Esophagus (tissue), 2 donors: ENCODE data around the gene OXT. TPM values are rescaled to one million over a fixed set of nuclear protein-coding genes. Genes with fewer than 3 reads are reported as not detected.

Experiments used
- H3K27ac ChIP-seq, 2 donors: one replicate each; pipeline ENCODE4 v1.5.1; 2013; ENCODE audit warnings: low read depth in 2 of 2, mild to moderate bottlenecking in 2 of 2, inconsistent platforms in 1 of 2, low read length in 1 of 2, moderate library complexity in 1 of 2
- H3K27me3 ChIP-seq, 2 donors: one replicate each; pipeline ENCODE4 v1.6.1; 2013; ENCODE audit warnings: low read length in 2 of 2, control low read depth in 1 of 2, mild to moderate bottlenecking in 1 of 2; ENCODE audit not compliant: insufficient read depth in 2 of 2, control insufficient read depth in 1 of 2
- H3K36me3 ChIP-seq, 2 donors: one replicate each; pipeline ENCODE4 v1.6.1; 2013; ENCODE audit warnings: low read length in 1 of 2; ENCODE audit not compliant: control insufficient read depth in 2 of 2, insufficient read depth in 2 of 2
- H3K4me1 ChIP-seq, 2 donors: one replicate each; pipeline ENCODE4 v1.6.1; 2013; ENCODE audit warnings: low read length in 1 of 2; ENCODE audit not compliant: control insufficient read depth in 2 of 2, insufficient read depth in 2 of 2
- H3K4me3 ChIP-seq, 2 donors: one replicate each; pipeline ENCODE4 v1.5.1; 2013; ENCODE audit warnings: low read length in 2 of 2, mild to moderate bottlenecking in 2 of 2, low read depth in 1 of 2, moderate library complexity in 1 of 2
- H3K9me3 ChIP-seq, 2 donors: one replicate each; pipeline ENCODE4 v1.6.1; 2013; ENCODE audit warnings: mild to moderate bottlenecking in 2 of 2, low read depth in 1 of 2, low read length in 1 of 2, moderate library complexity in 1 of 2; ENCODE audit not compliant: control insufficient read depth in 2 of 2, insufficient read depth in 1 of 2
- WGBS, 2 donors: extraction: QIAGEN DNeasy Blood & Tissue Kit; methylation state at CpG; one replicate each; pipeline ENCODE4 v1.1.7; 2013; 5-methylcytosine and 5-hydroxymethylcytosine counted together
- polyA plus RNA-seq, 2 donors: library from polyadenylated mRNA; stranded (reverse); fragments of 200-250 nt; gene quantifications; one replicate each; pipeline ENCODE4 v1.2.3, GENCODE V29; 2013
- donor health status: healthy with polysubstance abuse.
- donor health status: Bipolar disorder and iron deficiency.

OXT gene
- polyA plus RNA-seq, 2 donors: 0.13 TPM; not detected in 1

GRCh38 chr20:3101251-3101650 is 29.8 kb downstream of the OXT start:
- Histone ChIP-seq H3K4me3 (no peak overlapping the region), H3K27me3 (no peaks in the 10 kb centered on the region), H3K4me1 (no peaks in the 10 kb centered on the region), H3K9me3 (no peaks in the 10 kb centered on the region), H3K27ac (no peak overlapping the region), H3K36me3 (no peaks in the 10 kb centered on the region)
- 91 to 95% methylated on average over 6 of the region's 6 CpGs for WGBS, 2 donors

DNA sequence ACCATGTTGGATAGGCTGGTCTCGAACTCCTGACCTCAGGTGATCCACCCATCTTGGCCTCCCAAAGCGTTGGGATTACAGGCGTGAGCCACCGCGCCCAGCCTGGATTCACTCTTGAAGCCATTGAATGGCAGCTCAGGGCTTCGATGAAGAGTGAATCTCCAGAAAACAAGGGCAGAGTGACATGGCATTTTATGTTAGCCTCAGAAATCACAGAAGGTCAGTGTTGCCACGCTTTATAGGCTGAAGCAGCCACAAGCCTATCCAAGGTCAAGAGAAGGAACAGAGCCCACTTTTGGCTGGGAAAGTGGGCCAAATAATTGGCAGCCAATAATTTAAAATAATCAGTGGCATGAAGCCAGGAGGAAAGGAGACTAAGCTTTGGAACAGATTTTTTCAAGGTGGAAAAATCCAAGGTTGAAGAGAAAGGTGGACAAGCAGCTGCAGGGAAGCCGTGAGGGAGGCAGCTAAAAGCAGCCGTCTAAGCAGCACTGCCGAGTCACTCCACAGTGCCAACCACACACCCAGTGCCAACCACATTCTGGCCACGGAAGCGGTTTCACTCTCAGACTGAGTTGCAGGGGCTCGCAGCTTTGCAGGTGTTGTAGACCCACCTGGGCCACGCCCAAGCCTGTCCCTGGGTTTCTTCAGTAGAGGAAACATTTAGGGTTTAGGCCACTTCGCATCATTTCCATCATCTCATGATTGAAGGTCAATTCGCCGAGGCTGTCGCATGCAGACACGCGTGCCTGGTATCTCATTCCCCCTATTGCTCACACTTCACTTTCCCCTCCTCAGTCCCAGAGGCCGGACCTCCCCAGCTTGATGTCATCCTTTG is 30.5 kb downstream of the OXT start:
- peaks cover 0 to 2% of the 10 kb centered on the region in 2 donors for H3K4me1 ChIP-seq
- no peak overlapping the region for H3K27ac ChIP-seq
- H3K36me3 ChIP-seq: peaks cover 0 to 3% of the 10 kb centered on the region in 2 donors
- H3K4me3 ChIP-seq: no peak overlapping the region
- no peaks in the 10 kb centered on the region for H3K9me3 ChIP-seq
- no peaks in the 10 kb centered on the region for H3K27me3 ChIP-seq
- WGBS, 2 donors: 78 to 81% methylated on average over 21 of the region's 21 CpGs

- WGBS, 2 donors: 78 to 81% methylated on average over 13 of the region's 13 CpGs
- no peak overlapping the region for H3K27ac ChIP-seq
- no peaks in the 10 kb centered on the region for H3K27me3 ChIP-seq
- H3K4me3 ChIP-seq: no peak overlapping the region
- peaks cover 0 to 3% of the 10 kb centered on the region in 2 donors for H3K36me3 ChIP-seq
- no peaks in the 10 kb centered on the region for H3K9me3 ChIP-seq
- H3K4me1 ChIP-seq: peaks cover 0 to 2% of the 10 kb centered on the region in 2 donors
These were observed 31.4 kb downstream of the OXT start for GRCh38 chr20:3102575-3103368.

DNA sequence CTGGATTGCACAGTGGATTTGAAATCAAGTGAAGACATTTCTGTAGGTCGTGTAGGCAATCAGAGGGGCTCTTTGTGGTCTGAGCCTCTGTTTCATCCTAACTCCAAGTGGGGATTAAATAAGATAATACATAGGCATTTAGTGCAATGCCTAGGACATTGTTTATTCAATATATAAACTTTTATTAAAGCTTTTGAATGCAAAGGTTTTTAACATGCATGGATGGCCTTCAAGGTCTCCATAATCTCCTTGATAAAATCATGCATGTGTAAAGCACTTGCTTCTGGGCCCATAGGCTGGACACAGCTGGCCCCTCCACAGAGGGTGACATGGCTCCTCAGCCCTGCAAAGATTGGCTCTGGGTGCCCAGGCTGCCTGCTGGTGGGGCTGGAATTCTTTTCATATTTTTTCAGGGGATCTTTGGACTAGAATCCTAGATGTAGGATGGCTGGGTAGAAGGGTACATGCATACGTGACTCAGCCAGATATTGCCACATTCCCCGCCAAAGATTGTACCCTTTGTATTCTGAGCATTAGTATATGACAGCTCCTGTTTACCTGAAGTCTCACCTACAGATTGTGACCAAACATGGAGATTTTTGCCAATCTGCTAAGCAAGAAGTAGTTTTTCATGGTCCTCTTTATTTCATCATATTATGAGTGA is 32.1 kb downstream of the OXT start:
- peaks cover 0 to 2% of the 10 kb centered on the region in 2 donors for H3K4me1 ChIP-seq
- no peak overlapping the region for H3K4me3 ChIP-seq
- H3K9me3 ChIP-seq: no peaks in the 10 kb centered on the region
- H3K27ac ChIP-seq: no peak overlapping the region
- H3K27me3 ChIP-seq: no peaks in the 10 kb centered on the region
- H3K36me3 ChIP-seq: peaks cover 0 to 3% of the 10 kb centered on the region in 2 donors
- WGBS, 2 donors: 52 to 59% methylated on average over 3 of the region's 3 CpGs

DNA sequence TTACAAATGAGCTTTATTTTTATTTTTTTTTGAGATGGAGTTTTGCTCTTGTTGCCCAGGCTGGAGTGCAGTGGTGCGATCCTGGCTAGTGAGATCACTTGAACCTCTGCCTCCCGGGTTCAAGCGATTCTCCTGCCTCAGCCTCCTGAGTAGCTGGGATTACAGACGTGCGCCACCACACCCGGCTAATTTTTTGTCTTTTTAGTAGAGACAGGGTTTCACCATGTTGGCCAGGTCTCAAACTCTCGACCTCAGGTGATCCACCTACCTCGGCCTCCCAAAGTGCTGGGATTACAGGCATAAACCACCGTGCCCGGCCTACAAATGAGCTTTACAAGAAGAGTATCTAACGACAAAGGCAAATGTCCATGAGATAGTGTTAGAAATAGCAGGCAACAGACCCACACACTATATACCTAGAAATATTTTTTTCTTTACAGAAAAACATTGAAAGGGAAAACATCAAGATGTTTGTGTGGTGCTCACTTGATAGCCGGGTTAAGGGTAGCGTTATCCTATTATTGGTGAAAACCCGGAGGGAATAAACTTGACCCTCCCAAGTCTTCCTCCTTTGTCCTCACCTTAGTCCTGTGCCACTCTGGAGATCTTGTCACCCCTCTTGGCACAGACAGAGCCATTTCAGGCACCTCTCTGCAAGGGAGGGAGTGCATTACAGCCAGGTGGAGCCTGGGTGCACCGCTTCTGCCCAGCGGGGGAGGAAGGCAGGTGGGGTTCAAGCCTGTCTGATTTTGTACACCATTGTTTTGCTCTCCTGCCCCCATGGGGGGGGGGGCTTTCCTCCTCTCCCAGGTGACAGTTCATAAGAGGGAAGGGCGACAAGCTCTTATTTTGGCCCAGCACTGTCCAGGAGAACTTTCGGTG is 34.1 kb downstream of the OXT start:
- peaks cover 4 to 15% of the 10 kb centered on the region in 2 donors for H3K36me3 ChIP-seq
- no peak overlapping the region for H3K27ac ChIP-seq
- H3K4me3 ChIP-seq: no peak overlapping the region
- no peaks in the 10 kb centered on the region for H3K9me3 ChIP-seq
- H3K27me3 ChIP-seq: no peaks in the 10 kb centered on the region
- peaks cover 0 to 2% of the 10 kb centered on the region in 2 donors for H3K4me1 ChIP-seq
- 93 to 96% methylated on average over 18 of the region's 18 CpGs for WGBS, 2 donors

GRCh38 chr20:3106185-3106584 is 34.8 kb downstream of the OXT start:
- H3K4me1 ChIP-seq: peaks cover 0 to 2% of the 10 kb centered on the region in 2 donors
- peaks cover 4 to 20% of the 10 kb centered on the region in 2 donors for H3K36me3 ChIP-seq
- no peaks in the 10 kb centered on the region for H3K27me3 ChIP-seq
- 92 to 94% methylated on average over 3 of the region's 3 CpGs for WGBS, 2 donors
- H3K27ac ChIP-seq: no peak overlapping the region
- no peaks in the 10 kb centered on the region for H3K9me3 ChIP-seq
- no peak overlapping the region for H3K4me3 ChIP-seq

- Histone ChIP-seq H3K9me3 (no peaks in the 10 kb centered on the region), H3K27ac (no peak overlapping the region), H3K4me1 (peaks cover 0 to 2% of the 10 kb centered on the region in 2 donors), H3K4me3 (no peak overlapping the region), H3K36me3 (peaks cover 4 to 20% of the 10 kb centered on the region in 2 donors), H3K27me3 (no peaks in the 10 kb centered on the region)
- WGBS, 2 donors: 77 to 83% methylated on average over 14 of the region's 14 CpGs
These were observed 35.4 kb downstream of the OXT start for GRCh38 chr20:3106658-3107463.

DNA sequence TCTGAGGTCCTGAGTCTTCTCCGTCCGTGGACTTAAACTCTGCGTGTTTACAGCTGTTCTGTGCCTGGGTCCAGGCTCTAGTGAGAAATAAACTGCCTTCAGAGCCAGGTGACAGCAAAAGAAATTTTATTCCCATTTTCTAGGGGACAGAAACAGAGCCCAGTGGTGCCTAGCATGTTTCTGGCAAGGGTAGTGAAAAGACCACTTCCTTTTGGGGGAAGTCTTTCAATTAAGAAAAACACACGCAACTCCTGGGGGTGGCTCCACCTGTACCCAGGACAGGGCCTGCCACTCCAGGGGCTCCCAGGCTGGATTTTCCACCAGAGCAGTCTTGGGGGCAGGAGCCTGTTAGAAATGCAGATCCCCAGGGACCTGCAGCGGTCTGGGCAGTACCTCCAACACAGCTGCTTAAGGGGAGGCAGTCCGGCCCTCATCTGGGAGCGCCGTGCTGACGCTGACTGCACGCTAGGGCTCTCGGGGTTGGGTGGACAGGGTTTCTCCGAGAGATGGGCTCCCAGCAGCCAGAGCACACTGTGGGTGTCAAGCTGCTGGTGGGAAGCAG is 36.1 kb downstream of the OXT start:
- H3K4me1 ChIP-seq: peaks cover 0 to 2% of the 10 kb centered on the region in 2 donors
- WGBS, 2 donors: 90 to 95% methylated on average over 12 of the region's 12 CpGs
- H3K36me3 ChIP-seq: peaks cover 4 to 20% of the 10 kb centered on the region in 2 donors
- no peak overlapping the region for H3K27ac ChIP-seq
- no peaks in the 10 kb centered on the region for H3K27me3 ChIP-seq
- H3K4me3 ChIP-seq: no peak overlapping the region
- H3K9me3 ChIP-seq: no peaks in the 10 kb centered on the region
